HepG2 (cell line): ENCODE measurements around the gene PDZD2. TPM values are rescaled to one million over a fixed set of nuclear protein-coding genes. Genes with fewer than 3 reads are reported as not detected.
"Not testable (repeated sequence)": the region's sequence is repeated elsewhere in the genome, so short reads cannot be mapped to it uniquely, and the experiment has no call there.

ENCODE experiments used
- ATAC-seq: fragments of 200-7000 bp; cut with Tn5 transposase; 3 replicates; pipeline ENCODE4 v1.9.1; 2020; ENCODE audit warnings: mild to moderate bottlenecking, moderate library complexity
- BruUV-seq: library from RNA; stranded (reverse); fragments of 400-500 nt; replicated peaks from 2 replicates; lab custom pipeline; 2021; lab: Mats Ljungman, UMichigan
- CTCF ChIA-PET: fragments of 300-600 bp; formaldehyde crosslinking; extraction: SDS; loops from one replicate; lab custom pipeline; 2021; ENCODE audit warnings: low total read pairs, inconsistent platforms, low intra/inter-chr PET ratio; lab: Yijun Ruan, JAX
- POLR2A ChIA-PET: fragments of 350-600 bp; sonication (Branson Sonifier 250); formaldehyde crosslinking; loops from one replicate; lab custom pipeline; 2020; ENCODE audit warnings: antibody characterized with exemption, inconsistent platforms; lab: Yijun Ruan, JAX
- DNase-seq: peaks from one replicate; pipeline ENCODE4 v3.0.0-alpha.2; 2015; ENCODE audit warnings: low spot score
- FAIRE-seq: peaks from 3 replicates; lab custom pipeline; 2011; peaks lifted over from hg19 to GRCh38; lab: Jason Lieb, UNC
- H2AFZ ChIP-seq: one replicate; pipeline ENCODE4 v1.6.1; 2011; ENCODE audit warnings: low read length, inconsistent platforms
- H3K27ac ChIP-seq: fragments of 300-600 bp; 3 replicates; pipeline ENCODE4 v1.8.0; 2011; ENCODE audit warnings: mixed run types, mild to moderate bottlenecking, mixed read lengths, low read length, inconsistent platforms; ENCODE audit not compliant: insufficient read depth; ENCODE audit errors: extremely low read length
- H3K27me3 ChIP-seq, 2 experiments: fragments of 200-600 bp in 1 of 2; 2 replicates in 1 of 2; 3 replicates in 1 of 2; pipeline versions ENCODE4 v1.6.0 to v1.8.0; 2011; ENCODE audit warnings: low read length in 2 of 2, mild to moderate bottlenecking in 2 of 2, moderate library complexity in 2 of 2, inconsistent platforms in 1 of 2; ENCODE audit not compliant: insufficient read depth in 2 of 2, control insufficient read depth in 1 of 2
- H3K36me3 ChIP-seq, 2 experiments: fragments of 200-600 bp in 1 of 2; replicated peaks in 1 of 2; 2 replicates in 1 of 2; 3 replicates in 1 of 2; pipeline versions ENCODE4 v1.5.1 to v1.8.0; 2011; ENCODE audit warnings: low read length in 2 of 2, inconsistent platforms in 1 of 2; ENCODE audit not compliant: insufficient read depth in 2 of 2, control insufficient read depth in 1 of 2
- H3K4me1 ChIP-seq: 2 replicates; pipeline ENCODE4 v1.5.1; 2012; ENCODE audit warnings: low read length, inconsistent platforms; ENCODE audit not compliant: insufficient read depth
- H3K4me2 ChIP-seq: 2 replicates; pipeline ENCODE4 v1.6.0; 2011; ENCODE audit warnings: low read depth, low read length, inconsistent platforms
- H3K4me3 ChIP-seq, 3 experiments: fragments of 200-600 bp in 1 of 3; sonication (generic), shearing (Covaris generic) in 1 of 3; replicated peaks in 1 of 3; 2 replicates each; pipeline ENCODE4 v1.5.1; 2011 to 2016; ENCODE audit warnings: low read length in 3 of 3, inconsistent platforms in 2 of 3, low read depth in 2 of 3, mild to moderate bottlenecking in 2 of 3, control low read depth in 1 of 3, mixed read lengths in 1 of 3; ENCODE audit not compliant: insufficient read depth in 1 of 3
- H3K79me2 ChIP-seq: one replicate; pipeline ENCODE4 v1.6.1; 2011; ENCODE audit warnings: low read length, inconsistent platforms; ENCODE audit not compliant: insufficient read depth
- H3K9ac ChIP-seq: 2 replicates; pipeline ENCODE4 v1.6.0; 2011; ENCODE audit warnings: mild to moderate bottlenecking, low read depth, low read length, inconsistent platforms; ENCODE audit not compliant: insufficient read depth
- H3K9me3 ChIP-seq: 2 replicates; pipeline ENCODE4 v1.5.1; 2012; ENCODE audit warnings: mild to moderate bottlenecking, low read length
- H4K20me1 ChIP-seq: 2 replicates; pipeline ENCODE4 v1.6.0; 2011; ENCODE audit warnings: inconsistent platforms, mild to moderate bottlenecking, low read length, moderate library complexity; ENCODE audit not compliant: insufficient read depth
- CEBPZ ChIP-seq: IDR thresholded peaks from 2 replicates; pipeline ENCODE4 v1.6.1; 2012; ENCODE audit warnings: low read length, improper control_type of control experiment
- KLF9 ChIP-seq: IDR thresholded peaks from 2 replicates; pipeline ENCODE4 v1.6.1; 2016; ENCODE audit warnings: low read depth
- RXRB ChIP-seq: IDR thresholded peaks from 2 replicates; pipeline ENCODE4 v1.6.1; 2016; ENCODE audit warnings: borderline replicate concordance, missing genetic modification reagents, missing compliant biosample characterization
- TAF1 ChIP-seq: sonication (generic); formaldehyde crosslinking; IDR thresholded peaks from 2 replicates; pipeline ENCODE4 v1.4.0; 2020; ENCODE audit warnings: missing genetic modification reagents
- ZBTB43 ChIP-seq: sonication (generic); formaldehyde crosslinking; conservative IDR thresholded peaks from 2 replicates; pipeline ENCODE4 v1.4.0; 2020; ENCODE audit warnings: missing genetic modification reagents
- ZNF234 ChIP-seq: sonication (generic); formaldehyde crosslinking; conservative IDR thresholded peaks from 2 replicates; pipeline ENCODE4 v1.5.1; 2020; ENCODE audit warnings: mild to moderate bottlenecking, missing genetic modification reagents
- ZNF260 ChIP-seq: sonication (generic); formaldehyde crosslinking; IDR thresholded peaks from 2 replicates; pipeline ENCODE4 v1.4.0; 2020; ENCODE audit warnings: missing genetic modification reagents, low read depth, mild to moderate bottlenecking, borderline replicate concordance
- ZNF30 ChIP-seq: sonication (generic); formaldehyde crosslinking; IDR thresholded peaks from 2 replicates; pipeline ENCODE4 v1.5.0; 2020; ENCODE audit warnings: mild to moderate bottlenecking, missing genetic modification reagents
- WGBS: methylation state at CpG from one replicate; pipeline ENCODE4 v1.1.6; 2017; ENCODE audit warnings: low lambda C conversion rate; 5-methylcytosine and 5-hydroxymethylcytosine counted together
- in situ Hi-C: cut with HindIII; loops from 2 replicates; pipeline ENCODE4 v1.10.0; 2017; ENCODE audit warnings: low pct_unique_long_range_greater_than_20kb; ENCODE audit not compliant: extremely low pct_ligation_motif_present
- intact Hi-C: fragments of 100-400 bp; cut with micrococcal nuclease; formaldehyde crosslinking; loops from one replicate; pipeline ENCODE4 v1.10.0; 2022; ENCODE audit not compliant: unreplicated experiment
- polyA plus RNA-seq, 8 experiments: library from polyadenylated mRNA; depleted of rRNA in 3 of 8; stranded (reverse) in 7 of 8; unstranded in 1 of 8; fragments of >200 nt; fragmentation: Illumina TruSeq in 4 of 8; extraction: Trizol in 4 of 8; gene quantifications; 2 replicates each; pipeline versions ENCODE4 v1.2.1 to v1.2.3, GENCODE V29; 2011 to 2016; ENCODE audit warnings: low read depth in 4 of 8, missing spikeins in 1 of 8, mixed read lengths in 1 of 8; ENCODE audit not compliant: insufficient read depth in 1 of 8
- total RNA-seq, 5 experiments: library from RNA; depleted of rRNA; stranded (reverse); fragments of >200 nt; fragmentation: Illumina TruSeq; extraction: Trizol; gene quantifications; 2 replicates each; pipeline ENCODE4 v1.2.3, GENCODE V29; 2016; ENCODE audit warnings: low read depth in 1 of 5
- TF ChIP-seq, protein P1 (sequence below): sonication (generic); formaldehyde crosslinking; IDR thresholded peaks from 2 replicates; pipeline ENCODE4 v1.4.0; 2020; ENCODE audit warnings: missing genetic modification reagents, low read depth, mild to moderate bottlenecking, borderline replicate concordance

PDZD2 gene
- total and polyA plus RNA-seq, 2 of the 13 experiments (the other 11 are each of a cell fraction or from before 2014, with no cell fraction given), result 0.04 TPM; not detected in 1

- TF ChIP-seq RXRB (CRISPR knock-in tag), result no peak
These were observed 40.0 kb upstream of the PDZD2 start (continued) for GRCh38 chr5:31598640-31599611.

- ATAC-seq, CTCF ChIA-PET, H3K9ac ChIP-seq, H3K27ac ChIP-seq, H3K9me3 ChIP-seq, H3K79me2 ChIP-seq, intact Hi-C loops, H3K4me2 ChIP-seq, BruUV-seq, H3K4me3 ChIP-seq, FAIRE-seq, DNase-seq, in situ Hi-C loops, POLR2A ChIA-PET, H2AFZ ChIP-seq, H4K20me1 ChIP-seq, H3K36me3 ChIP-seq, H3K27me3 ChIP-seq, H3K4me1 ChIP-seq: not testable (repeated sequence)
- WGBS, result 14% methylated on average over 4 of the region's 4 CpGs
These were observed 36.6 kb upstream of the PDZD2 start for GRCh38 chr5:31602305-31602704.

GRCh38 chr5:31604240-31604639, 34.7 kb upstream of the PDZD2 start:
- Histone ChIP-seq H3K27me3 (peaks cover 0 to 4% of the 10 kb centered on the region in 2 experiments; a peak in 1 of 5 replicates), H3K4me2 (no peak overlapping the region), H3K4me3 (no peak overlapping the region), H2AFZ (no peak overlapping the region), H3K36me3 (no peaks in the 10 kb centered on the region), H3K79me2 (no peaks in the 10 kb centered on the region), H3K9me3 (no peaks in the 10 kb centered on the region), H4K20me1 (no peaks in the 10 kb centered on the region), H3K4me1 (no peaks in the 10 kb centered on the region), H3K9ac (no peak overlapping the region), H3K27ac (no peak overlapping the region)
- FAIRE-seq, result no peak
- no TSS peak for BruUV-seq
- ChIA-PET POLR2A (no interaction called here), CTCF (no interaction called here)
- no peak for DNase-seq
- WGBS, result 25% methylated on average over 2 of the region's 2 CpGs
- intact Hi-C loops, result no loop called here
- in situ Hi-C loops, result no loop called here
- ATAC-seq, result no peak
- TF ChIP-seq TAF1 (CRISPR knock-in tag) (no peak), ZNF30 (no peak), KLF9 (CRISPR knock-in tag) (no peak), CEBPZ (no peak), ZNF260 (CRISPR knock-in tag) (no peak), ZBTB43 (no peak), ZNF234 (no peak)
- TF ChIP-seq, protein P1, sequence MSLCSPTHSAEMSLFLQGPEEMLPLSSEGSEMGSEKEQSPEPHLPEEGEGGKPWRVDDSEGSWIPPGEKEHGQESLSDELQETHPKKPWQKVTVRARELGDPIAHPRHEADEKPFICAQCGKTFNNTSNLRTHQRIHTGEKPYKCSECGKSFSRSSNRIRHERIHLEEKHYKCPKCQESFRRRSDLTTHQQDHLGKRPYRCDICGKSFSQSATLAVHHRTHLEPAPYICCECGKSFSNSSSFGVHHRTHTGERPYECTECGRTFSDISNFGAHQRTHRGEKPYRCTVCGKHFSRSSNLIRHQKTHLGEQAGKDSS, result no peak
